ENCODE measurements around the gene ADRA1B.

Gene ADRA1B

GRCh38 chr5:160018945-160019625, 102.8 kb downstream of the ADRA1B start:
- TF ChIP-seq GATA1 (IDR thresholded peaks at IDR 0.05; ENCODE audit: low read depth, low read length) (no peak), POLR2A (IDR thresholded peaks at IDR 0.05; ENCODE audit: low read length) (no peak)

GRCh38 chr5:160020266-160020770, 104.0 kb downstream of the ADRA1B start:
- no peak for DNase-seq
- TF ChIP-seq POLR2A (IDR thresholded peaks at IDR 0.05; ENCODE audit: low read length) (no peak), GATA1 (IDR thresholded peaks at IDR 0.05; ENCODE audit: low read depth, low read length) (no peak)

More at GRCh38 chr5:160018945-160019625, 102.8 kb downstream of the ADRA1B start:
- no peak for DNase-seq

- TF ChIP-seq POLR2A (IDR thresholded peaks at IDR 0.05; ENCODE audit: low read length) (no peak), GATA1 (IDR thresholded peaks at IDR 0.05; ENCODE audit: low read depth, low read length) (no peak)
- no peak for DNase-seq
Measured at GRCh38 chr5:160020964-160021363, 104.7 kb downstream of the ADRA1B start.

GRCh38 chr5:160021831-160022446, 105.7 kb downstream of the ADRA1B start:
- peak; percentile 71 to 82 for DNase-seq
- TF ChIP-seq POLR2A (IDR thresholded peaks at IDR 0.05; ENCODE audit: low read length): no peak
- TF ChIP-seq GATA1 (IDR thresholded peaks at IDR 0.05; ENCODE audit: low read depth, low read length): no peak
